Mesenchymal stem cell (in vitro differentiated cells and primary cell): Measurements from ENCODE around the gene RGPD3.

ENCODE experiments used
- DNase-seq: peaks from one replicate; pipeline ENCODE4 v3.0.0-alpha.2; 2013
- H2AFZ ChIP-seq: one replicate; pipeline ENCODE4 v1.6.1; 2013; ENCODE audit warnings: low read depth, mild to moderate bottlenecking, control low read depth, inconsistent platforms, low read length, moderate library complexity
- H2AK5ac ChIP-seq: 2 replicates; pipeline ENCODE4 v1.6.1; 2013; ENCODE audit warnings: low read length, moderate library complexity, mild to moderate bottlenecking, inconsistent platforms; ENCODE audit not compliant: severe bottlenecking
- H2BK120ac ChIP-seq: one replicate; pipeline ENCODE4 v1.6.1; 2013; ENCODE audit warnings: low read depth, mild to moderate bottlenecking, inconsistent platforms, low read length, moderate library complexity
- H2BK12ac ChIP-seq, 2 experiments: one replicate each; pipeline ENCODE4 v1.6.1; 2013; ENCODE audit warnings: inconsistent platforms in 2 of 2, low read length in 2 of 2, mild to moderate bottlenecking in 2 of 2, moderate library complexity in 2 of 2, control low read depth in 1 of 2
- H2BK15ac ChIP-seq: one replicate; pipeline ENCODE4 v1.6.1; 2013; ENCODE audit warnings: mild to moderate bottlenecking, low read depth, inconsistent platforms; ENCODE audit not compliant: poor library complexity, severe bottlenecking
- H2BK5ac ChIP-seq: 2 replicates; pipeline ENCODE4 v1.6.1; 2013; ENCODE audit warnings: low read depth, mild to moderate bottlenecking, low read length, control low read depth, inconsistent platforms; ENCODE audit not compliant: poor library complexity, severe bottlenecking
- H3K14ac ChIP-seq, 2 experiments: one replicate each; pipeline ENCODE4 v1.6.1; 2013; ENCODE audit warnings: inconsistent platforms in 2 of 2, low read length in 2 of 2, control low read depth in 1 of 2, mild to moderate bottlenecking in 1 of 2, moderate library complexity in 1 of 2
- H3K18ac ChIP-seq, 2 experiments: one replicate each; pipeline ENCODE4 v1.6.1; 2013; ENCODE audit warnings: inconsistent platforms in 2 of 2, low read length in 2 of 2, control low read depth in 1 of 2, low read depth in 1 of 2, mild to moderate bottlenecking in 1 of 2
- H3K23ac ChIP-seq, 2 experiments: one replicate each; pipeline ENCODE4 v1.6.1; 2013; ENCODE audit warnings: inconsistent platforms in 2 of 2, low read length in 2 of 2, mild to moderate bottlenecking in 2 of 2, moderate library complexity in 2 of 2, control low read depth in 1 of 2
- H3K27ac ChIP-seq: 2 replicates; pipeline ENCODE4 v1.5.1; 2013; ENCODE audit warnings: mild to moderate bottlenecking, moderate library complexity, low read length, control low read depth, inconsistent platforms; ENCODE audit not compliant: poor library complexity, severe bottlenecking
- H3K27me3 ChIP-seq, 2 experiments: 2 replicates each; pipeline versions ENCODE4 v1.6.1 to v1.7.0; 2013; ENCODE audit warnings: low read length in 2 of 2, mild to moderate bottlenecking in 2 of 2, moderate library complexity in 2 of 2, control low read depth in 1 of 2, inconsistent platforms in 1 of 2; ENCODE audit not compliant: control insufficient read depth in 1 of 2, insufficient read depth in 1 of 2
- H3K36me3 ChIP-seq, 2 experiments: 2 replicates each; pipeline versions ENCODE4 v1.6.1 to v1.7.0; 2013; ENCODE audit warnings: low read length in 2 of 2, control low read depth in 1 of 2, inconsistent platforms in 1 of 2, low read depth in 1 of 2, mild to moderate bottlenecking in 1 of 2; ENCODE audit not compliant: insufficient read depth in 2 of 2, control insufficient read depth in 1 of 2
- H3K4ac ChIP-seq, 2 experiments: one replicate each; pipeline ENCODE4 v1.6.1; 2013; ENCODE audit warnings: inconsistent platforms in 2 of 2, low read length in 2 of 2, mild to moderate bottlenecking in 2 of 2, moderate library complexity in 2 of 2, control low read depth in 1 of 2, low read depth in 1 of 2
- H3K4me1 ChIP-seq: 2 replicates; pipeline ENCODE4 v1.6.1; 2013; ENCODE audit warnings: low read depth, low read length, control low read depth; ENCODE audit not compliant: control insufficient read depth, insufficient read depth
- H3K4me2 ChIP-seq: 2 replicates; pipeline ENCODE4 v1.6.1; 2013; ENCODE audit warnings: low read length, mild to moderate bottlenecking, inconsistent platforms; ENCODE audit not compliant: poor library complexity, severe bottlenecking
- H3K4me3 ChIP-seq, 2 experiments: 2 replicates each; pipeline versions ENCODE4 v1.5.1 to v1.7.0; 2013; ENCODE audit warnings: low read length in 2 of 2, mild to moderate bottlenecking in 2 of 2, control low read depth in 1 of 2, low read depth in 1 of 2; ENCODE audit not compliant: insufficient read depth in 1 of 2
- H3K79me1 ChIP-seq: replicated peaks from 2 replicates; pipeline ENCODE4 v1.6.1; 2013; ENCODE audit warnings: mild to moderate bottlenecking, control low read depth, low read length, inconsistent platforms; ENCODE audit not compliant: poor library complexity, severe bottlenecking
- H3K9ac ChIP-seq: 2 replicates; pipeline ENCODE4 v1.7.0; 2013; ENCODE audit warnings: mild to moderate bottlenecking, low read length, moderate library complexity
- H3K9me3 ChIP-seq: 2 replicates; pipeline ENCODE4 v1.7.0; 2013; ENCODE audit warnings: mild to moderate bottlenecking, low read length; ENCODE audit not compliant: control insufficient read depth
- H4K8ac ChIP-seq: one replicate; pipeline ENCODE4 v1.6.1; 2013; ENCODE audit warnings: inconsistent platforms, mild to moderate bottlenecking, low read length, moderate library complexity
- H4K91ac ChIP-seq: one replicate; pipeline ENCODE4 v1.6.1; 2013; ENCODE audit warnings: mild to moderate bottlenecking, low read length, inconsistent platforms
- WGBS: methylation state at CpG from one replicate; pipeline ENCODE4 v1.1.7; 2013; ENCODE audit warnings: mixed read lengths; 5-methylcytosine and 5-hydroxymethylcytosine counted together

RGPD3 gene

GRCh38 chr2:106342831-106343251 is 125.4 kb downstream of the RGPD3 start:
- no peaks in the 10 kb centered on the region for H3K36me3 ChIP-seq
- H4K91ac ChIP-seq: no peak overlapping the region
- no peak overlapping the region for H3K14ac ChIP-seq
- H3K9me3 ChIP-seq: peaks cover 4% of the 10 kb centered on the region
- no peak overlapping the region for H2BK15ac ChIP-seq
- no peak overlapping the region for H3K27ac ChIP-seq
- H2AFZ ChIP-seq: no peak overlapping the region
- no peak for DNase-seq
- H3K4me1 ChIP-seq: no peaks in the 10 kb centered on the region
- H2BK5ac ChIP-seq: no peak overlapping the region
- H3K4ac ChIP-seq: no peak overlapping the region
- H2BK120ac ChIP-seq: no peak overlapping the region
- no peak overlapping the region for H3K4me3 ChIP-seq
- no peak overlapping the region for H3K9ac ChIP-seq
- H2AK5ac ChIP-seq: no peak overlapping the region
- H2BK12ac ChIP-seq: no peak overlapping the region
- H3K23ac ChIP-seq: no peak overlapping the region
- no peaks in the 10 kb centered on the region for H3K79me1 ChIP-seq
- H3K18ac ChIP-seq: no peak overlapping the region
- H4K8ac ChIP-seq: no peak overlapping the region
- H3K4me2 ChIP-seq: no peak overlapping the region
- peaks cover 4% of the 10 kb centered on the region in 2 experiments for H3K27me3 ChIP-seq
- WGBS: 90% methylated on average over 24 of the region's 25 CpGs

GRCh38 chr2:106341666-106342065 is 126.5 kb downstream of the RGPD3 start:
- peaks cover 4% of the 10 kb centered on the region for H3K9me3 ChIP-seq

More at GRCh38 chr2:106341666-106342065, 126.5 kb downstream of the RGPD3 start:
- Histone ChIP-seq H3K27me3 (peaks cover 4% of the 10 kb centered on the region in 2 experiments), H2BK15ac (no peak overlapping the region), H3K4me2 (no peak overlapping the region), H3K23ac (no peak overlapping the region), H3K4me1 (no peaks in the 10 kb centered on the region), H3K9ac (no peak overlapping the region), H2BK5ac (no peak overlapping the region), H3K27ac (no peak overlapping the region), H3K4ac (no peak overlapping the region), H2AK5ac (no peak overlapping the region), H3K36me3 (no peaks in the 10 kb centered on the region), H4K91ac (no peak overlapping the region), H4K8ac (no peak overlapping the region), H3K18ac (no peak overlapping the region), H2BK12ac (no peak overlapping the region), H3K4me3 (no peak overlapping the region), H2AFZ (no peak overlapping the region), H3K14ac (no peak overlapping the region), H2BK120ac (no peak overlapping the region), H3K79me1 (no peaks in the 10 kb centered on the region)
- WGBS: 93% methylated on average over 5 of the region's 5 CpGs
- DNase-seq: no peak
